Bone marrow (tissue), 2 donors: ENCODE measurements around the gene PGBD2.
"Not testable (repeated sequence)": the region's sequence is repeated elsewhere in the genome, so short reads cannot be mapped to it uniquely, and the experiment has no call there.

Experiments used
- DNase-seq, 2 donors: peaks; one replicate each; lab custom pipeline; 2025; lab: John Stamatoyannopoulos, UW

The PGBD2 gene

DNA sequence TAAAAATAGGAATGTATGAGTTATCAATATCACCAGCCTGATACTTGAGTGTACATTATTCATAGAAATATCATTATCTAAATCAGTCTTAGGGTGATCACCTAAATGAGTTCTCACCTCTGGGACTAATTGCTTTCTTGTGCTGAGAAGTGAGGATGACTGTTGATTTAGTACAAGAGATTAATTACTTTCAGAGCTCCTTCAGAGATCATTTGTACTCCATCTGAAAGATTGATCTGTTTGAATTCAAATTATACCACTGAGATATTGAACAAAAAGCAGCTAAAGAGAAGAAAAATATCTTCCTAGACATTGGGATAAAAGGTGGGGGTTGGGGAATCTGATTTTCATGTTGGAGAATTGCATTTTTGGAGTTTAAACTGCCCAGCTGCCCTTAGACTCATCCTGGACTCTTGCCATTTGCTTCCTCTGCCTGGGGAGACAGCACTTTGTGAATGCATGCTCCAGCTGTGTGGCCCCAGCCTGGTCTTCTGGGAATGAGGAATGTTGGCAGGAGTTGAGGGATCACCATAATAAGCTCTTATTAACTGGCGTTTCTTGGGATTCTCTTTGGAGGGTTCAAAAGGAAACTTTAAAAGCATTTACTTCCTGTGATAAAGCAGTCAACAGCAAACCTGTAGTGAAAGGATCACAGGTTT is 19.7 kb upstream of the PGBD2 start:
- DNase-seq = no peak

DNA sequence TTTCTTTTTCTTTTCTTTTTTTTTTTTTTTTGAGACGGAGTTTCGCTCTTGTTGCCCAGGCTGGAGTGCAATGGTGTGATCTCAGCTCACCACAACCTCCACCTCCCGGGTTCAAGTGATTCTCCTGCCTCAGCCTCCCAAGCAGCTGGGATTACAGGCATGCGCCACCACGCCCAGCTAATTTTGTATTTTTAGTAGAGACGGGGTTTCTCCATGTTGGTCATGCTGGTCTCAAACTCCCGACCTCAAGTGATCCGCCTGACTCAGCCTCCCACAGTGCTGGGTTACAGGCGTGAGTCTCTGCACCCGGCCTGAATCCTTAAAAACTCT is 16.2 kb upstream of the PGBD2 start:
- DNase-seq = not testable (repeated sequence)

DNA sequence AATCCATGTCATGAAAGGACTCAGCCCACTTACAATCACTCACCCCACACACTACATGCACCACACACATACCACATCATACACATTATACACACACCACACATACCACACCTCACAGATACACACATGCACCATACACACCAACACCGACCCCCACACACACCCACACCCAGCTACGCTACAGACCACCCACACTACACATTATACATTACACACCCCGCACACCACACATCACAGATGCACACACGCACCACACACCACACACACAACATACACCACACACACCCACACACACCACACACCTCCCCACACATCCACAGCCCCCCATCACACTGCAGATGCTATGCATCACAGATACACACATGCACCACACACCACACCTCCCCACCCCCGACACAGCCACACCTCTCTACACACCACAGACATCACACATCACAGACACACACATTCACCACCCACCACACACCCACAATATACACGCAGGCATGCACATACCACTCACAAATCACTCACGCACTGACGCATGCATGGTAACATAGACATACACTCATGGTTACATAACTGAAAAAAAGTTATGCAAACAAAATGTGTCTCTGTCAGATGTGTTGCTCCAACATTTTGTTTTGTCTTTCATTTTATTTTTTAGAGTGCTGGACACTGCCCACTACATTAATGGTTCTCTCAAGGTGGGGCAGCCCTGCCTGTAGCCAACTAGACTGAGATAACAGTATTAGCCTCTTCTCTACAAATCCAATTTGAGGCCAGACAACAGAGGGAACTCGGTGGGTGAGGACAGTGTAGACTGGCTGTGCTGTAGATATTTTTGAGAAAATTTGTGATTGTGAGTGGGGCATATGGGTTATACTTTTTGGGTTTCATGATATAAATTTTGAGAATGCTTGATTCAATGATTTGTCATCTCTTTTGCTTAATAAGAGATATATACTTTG is 15.2 kb upstream of the PGBD2 start:
- no peak for DNase-seq

DNA sequence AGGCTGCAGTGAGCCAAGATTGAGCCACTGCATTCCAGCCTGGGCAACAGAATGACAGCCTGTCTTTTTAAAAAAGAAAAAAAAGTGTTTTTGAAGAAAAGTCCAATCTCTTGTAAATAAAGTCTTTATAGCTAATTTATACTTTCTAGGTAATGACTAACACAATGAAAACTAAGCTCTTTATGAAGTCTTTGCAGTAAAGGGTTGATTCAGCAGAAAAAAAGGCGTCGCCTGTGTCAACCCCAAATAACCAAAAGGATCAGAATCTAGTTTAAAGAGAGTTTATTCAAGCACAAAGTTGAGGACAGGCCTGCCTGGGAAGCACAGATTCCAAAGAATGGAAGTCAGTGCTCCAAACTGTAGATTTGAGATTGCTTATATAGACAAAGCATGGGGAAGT is 14.3 kb upstream of the PGBD2 start:
- DNase-seq = no peak

DNA sequence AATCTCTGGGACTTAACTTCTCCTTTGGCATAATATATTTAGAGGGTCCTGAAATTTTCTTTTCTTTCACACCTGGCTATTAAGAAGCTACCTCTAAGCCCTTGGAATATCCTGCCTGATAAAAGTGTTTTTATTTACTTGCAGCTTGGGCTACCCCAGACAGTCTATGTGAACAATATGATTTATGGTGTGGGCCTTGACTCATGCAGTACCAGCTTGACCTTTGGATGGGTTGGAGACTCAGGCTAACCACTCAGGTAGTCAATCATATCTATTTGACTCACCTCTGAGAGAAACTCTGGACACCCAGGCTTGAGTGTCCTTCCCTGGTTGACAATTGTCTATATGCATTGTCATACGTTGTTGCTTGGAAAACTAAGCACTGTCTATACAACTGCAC is 13.4 kb upstream of the PGBD2 start:
- DNase-seq = no peak

DNA sequence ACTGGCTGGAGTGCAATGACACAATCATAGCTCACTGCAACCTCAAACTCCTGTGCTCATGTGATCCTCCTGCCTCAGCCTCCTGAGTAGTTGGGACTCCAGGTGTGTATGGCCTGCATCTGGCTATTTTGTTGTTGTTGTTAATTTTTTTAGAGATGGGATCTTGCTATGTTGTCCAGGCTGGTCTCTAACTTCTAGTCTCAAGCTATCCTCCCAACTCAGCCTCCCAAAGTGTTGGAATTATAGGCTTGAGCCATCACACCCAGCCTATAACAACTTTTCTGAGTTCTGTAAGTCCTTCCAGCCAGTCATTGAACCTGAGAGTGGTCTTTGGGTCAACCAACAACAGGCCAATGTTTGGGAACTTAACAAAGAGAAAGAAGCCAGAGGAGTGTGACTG is 11.2 kb upstream of the PGBD2 start:
- DNase-seq = no peak

DNA sequence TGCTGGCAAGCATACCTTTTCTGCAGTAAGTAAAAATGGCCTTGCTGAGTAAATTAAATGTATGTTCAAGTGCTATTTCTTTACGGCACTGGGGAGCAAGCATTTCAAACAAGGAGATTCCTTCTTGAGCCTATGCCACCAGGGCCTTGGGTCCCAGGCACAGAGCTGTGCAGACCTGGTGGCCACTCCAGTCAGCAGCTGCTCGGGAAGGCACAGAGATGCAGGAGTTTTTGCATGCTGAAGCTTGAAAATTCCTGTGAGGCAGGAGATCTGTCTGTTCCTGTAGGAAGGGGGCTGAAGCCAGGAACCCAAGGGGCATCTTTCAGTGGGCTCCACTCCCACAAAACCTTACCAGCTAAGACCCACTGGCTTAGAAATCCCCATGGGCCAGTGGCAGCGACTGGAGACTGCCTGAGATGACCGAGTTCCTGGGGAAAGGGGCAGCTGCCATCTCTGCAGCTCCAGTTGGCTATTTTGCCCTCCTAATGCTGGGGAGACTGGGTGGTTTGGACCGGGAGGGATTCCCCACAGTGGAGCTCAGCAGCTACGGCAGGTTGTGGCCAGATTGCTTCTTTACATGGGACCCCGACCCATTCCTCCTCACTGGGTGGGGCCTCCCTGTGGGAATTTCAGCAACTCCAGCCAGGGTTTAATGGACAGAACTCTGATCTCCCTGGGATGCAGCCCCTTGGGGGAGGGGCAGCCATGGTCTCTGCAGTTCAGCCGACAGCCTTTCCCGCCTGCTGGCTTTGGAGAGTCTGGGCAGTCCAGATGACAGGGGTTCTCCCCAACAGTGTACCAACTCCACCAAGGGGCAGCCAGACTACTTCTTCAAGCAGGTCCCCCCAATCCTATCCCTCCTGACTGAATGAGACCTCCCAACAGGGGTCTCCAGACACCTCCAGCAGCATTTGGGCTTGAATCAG is 8.4 kb upstream of the PGBD2 start:
- no peak for DNase-seq

DNA sequence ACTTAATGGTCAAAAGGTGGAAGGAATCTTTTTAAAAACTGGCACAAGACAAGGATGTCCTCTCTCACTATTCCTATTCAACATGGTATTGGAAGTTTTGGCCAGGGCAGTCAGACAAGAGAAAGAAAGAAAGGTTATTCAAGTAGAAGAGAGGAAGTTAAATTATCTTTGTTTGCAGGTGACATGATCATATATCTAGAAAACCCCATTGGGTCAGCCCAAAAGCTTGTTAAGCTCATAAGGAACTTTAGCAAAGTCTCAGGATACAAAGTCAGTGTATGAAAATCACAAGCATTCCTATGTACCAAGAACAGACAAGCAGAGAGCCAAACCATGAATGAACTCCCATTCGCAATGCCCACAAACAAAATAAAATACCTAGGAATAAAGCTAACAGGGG is 5.4 kb upstream of the PGBD2 start:
- DNase-seq = no peak

DNA sequence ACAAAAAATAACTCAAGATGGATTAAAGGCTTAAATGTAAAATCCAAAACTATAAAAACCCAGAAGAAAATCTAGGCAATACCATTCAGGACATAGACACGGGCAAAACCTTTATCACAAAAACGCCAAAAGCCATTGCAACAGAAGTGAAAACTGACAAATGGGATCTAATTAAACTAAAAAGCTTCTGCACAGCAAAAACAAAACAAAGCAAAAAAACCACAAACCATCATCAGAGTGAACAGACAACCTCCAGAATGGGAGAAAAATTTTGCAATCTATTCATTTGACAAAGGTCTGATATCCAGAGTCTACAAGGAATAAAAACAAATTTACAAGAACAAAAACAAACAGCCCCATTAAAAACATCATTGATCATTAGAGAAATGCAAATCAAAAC is 4.5 kb upstream of the PGBD2 start:
- DNase-seq = no peak

DNA sequence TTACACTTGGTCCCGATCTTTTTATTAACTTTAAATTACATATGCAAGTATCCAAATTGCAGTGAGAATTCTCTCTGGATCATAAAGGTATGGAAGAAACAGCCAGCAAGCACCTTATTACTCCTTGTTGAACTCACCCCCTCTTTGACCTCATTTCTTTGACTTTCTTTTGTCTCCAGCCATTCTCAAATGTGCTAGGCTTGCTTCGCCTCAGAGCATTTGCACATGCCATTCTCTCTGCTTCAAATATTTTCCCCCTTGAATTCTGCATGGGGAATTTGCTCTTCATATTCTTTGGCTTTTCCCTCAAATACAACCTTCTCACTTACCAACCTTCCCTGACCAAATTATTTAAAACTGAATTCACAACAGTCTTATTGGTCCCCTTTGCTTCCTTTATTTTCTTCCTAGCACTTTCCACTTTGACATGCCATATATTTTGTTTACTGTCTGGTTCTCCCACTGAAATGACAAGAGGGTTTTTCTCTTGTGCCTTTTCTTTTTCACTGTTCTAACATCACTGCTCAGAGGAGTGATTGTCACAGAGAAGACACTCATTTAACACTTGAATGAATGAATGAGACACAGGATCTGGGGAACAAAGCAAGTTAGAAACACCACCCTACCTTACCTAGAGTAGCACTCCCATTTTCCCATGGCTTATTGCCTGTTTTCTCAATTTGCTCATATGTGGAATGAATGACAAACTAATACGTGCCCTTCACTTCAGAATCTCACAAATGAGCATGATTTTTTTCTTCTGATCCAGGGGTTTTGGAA is 1.4 kb upstream of the PGBD2 start:
- no peak for DNase-seq

DNA sequence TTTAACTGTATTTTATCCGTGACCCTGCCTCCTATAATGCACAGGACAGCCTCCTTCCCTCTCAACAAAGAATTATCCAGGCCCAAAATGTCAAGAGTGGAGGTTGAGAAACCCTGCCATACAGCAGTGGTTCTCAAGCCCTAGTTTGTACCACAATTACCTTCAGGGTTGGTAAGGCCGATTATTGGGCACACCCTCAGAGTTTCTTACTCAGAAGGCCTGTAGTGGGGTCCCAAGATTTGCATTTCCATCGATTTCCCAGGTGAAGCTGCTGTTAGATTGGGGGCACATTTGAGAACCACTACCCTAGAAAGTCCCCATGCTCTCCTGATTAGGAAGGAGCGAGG is 400 bp upstream of the PGBD2 start:
- no peak for DNase-seq

DNA sequence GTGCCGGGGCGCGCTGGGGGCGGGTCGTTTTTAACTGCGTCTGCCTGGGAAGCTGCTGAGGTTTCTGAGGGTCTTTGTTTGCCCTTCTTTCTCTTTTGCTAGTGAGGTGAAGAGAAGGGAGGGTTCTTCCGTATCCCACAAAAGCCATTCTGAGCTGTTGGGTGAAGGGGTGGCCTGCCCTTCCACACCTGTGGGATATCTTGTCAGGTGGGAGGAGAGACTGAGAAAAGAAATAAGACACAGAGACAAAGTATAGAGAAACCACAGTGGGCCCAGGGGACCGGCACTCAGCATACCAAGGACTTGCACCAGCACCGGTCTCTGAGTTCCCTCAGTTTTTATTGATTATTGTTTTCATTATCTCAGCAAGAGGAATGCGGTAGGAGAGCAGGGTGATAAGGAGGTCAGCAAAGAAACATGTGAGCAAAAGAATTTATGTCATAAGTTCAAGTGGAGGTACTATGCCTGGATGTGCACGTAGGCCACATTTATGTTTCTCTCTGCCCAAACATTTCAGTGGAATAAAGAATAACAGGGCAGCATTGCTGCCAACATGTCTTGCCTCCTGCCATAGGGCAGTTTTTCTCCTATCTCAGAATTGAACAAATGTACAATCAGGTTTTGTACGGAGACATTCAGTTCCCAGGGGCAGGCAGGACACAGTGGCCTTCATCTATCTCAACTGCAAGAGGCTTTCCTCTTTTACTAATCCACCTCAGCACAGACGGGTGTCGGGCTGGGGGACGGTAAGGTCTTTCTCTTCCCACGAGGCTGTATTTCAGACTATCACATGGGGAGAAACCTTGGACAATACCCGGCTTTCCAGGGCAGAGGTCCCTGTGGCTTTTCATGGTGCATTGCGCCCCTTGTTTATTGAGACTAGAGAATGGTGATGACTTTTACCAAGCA is 972 bp downstream of the PGBD2 start:
- no peak for DNase-seq

DNA sequence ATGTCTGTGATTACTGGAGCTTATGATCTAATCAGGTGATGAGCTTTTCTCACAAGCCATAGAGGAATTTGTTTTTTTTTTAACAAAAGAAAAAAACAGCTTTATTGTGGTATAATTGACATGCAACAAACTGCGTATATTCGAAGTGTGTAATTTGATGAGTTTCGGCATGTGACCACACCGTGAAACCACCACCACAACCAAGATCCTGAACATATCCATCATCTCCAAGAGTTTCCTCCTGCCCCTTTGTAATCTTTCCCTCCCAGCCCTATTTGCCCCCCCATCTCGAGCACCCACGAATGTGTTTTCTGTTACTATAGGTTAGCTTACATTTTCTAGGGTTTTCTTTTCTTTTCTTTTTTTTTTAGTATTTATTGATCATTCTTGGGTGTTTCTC is 4.7 kb downstream of the PGBD2 start:
- no peak for DNase-seq

DNA sequence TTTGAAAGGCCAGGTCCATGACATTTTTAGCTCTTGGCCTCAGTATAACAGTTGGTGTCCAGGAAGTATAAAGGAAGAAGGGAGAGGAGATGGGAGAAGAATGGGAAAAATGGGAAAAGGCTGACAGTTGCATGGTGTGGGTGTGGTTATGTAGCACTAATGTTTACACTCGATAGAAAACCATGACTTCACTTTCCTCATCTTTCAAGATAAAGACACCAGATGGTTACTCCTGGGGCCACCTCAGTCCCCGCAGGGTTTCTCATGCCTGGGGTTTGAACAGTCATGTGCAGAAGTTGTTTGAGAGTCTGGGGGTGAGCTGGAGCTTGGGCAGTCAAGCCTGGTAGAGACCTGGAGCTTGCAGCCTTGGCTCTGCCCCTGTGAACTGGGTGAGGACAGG is 7.9 kb downstream of the PGBD2 start:
- DNase-seq = no peak

DNA sequence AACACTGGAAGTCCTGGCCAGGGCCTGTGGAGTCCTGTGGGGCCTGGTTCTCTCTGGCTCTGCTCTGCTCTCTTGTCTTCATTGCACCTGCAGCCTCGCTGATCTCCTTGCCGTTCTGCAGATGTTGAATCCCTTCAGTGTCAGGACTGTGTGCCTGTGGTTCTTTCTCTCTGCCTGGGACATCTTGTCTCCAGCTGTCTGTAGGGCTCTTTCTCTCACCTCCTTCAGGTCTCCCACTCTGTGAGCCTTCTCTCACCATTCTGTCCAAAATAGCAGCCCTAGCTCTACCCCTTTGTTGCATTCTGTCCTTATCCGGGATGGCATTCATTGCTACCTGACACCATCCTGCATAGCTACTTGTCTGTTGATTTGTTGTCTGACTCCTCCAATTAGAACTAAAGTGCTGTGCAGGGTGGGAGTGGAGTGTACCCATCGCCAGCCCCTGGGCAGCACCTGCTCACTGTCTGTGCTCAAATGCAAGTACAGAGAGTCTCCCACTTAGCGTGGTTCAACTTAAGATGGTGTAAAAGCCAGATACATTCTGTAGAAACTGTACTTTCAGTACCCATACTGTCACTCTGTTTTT is 8.9 kb downstream of the PGBD2 start:
- DNase-seq = no peak

DNA sequence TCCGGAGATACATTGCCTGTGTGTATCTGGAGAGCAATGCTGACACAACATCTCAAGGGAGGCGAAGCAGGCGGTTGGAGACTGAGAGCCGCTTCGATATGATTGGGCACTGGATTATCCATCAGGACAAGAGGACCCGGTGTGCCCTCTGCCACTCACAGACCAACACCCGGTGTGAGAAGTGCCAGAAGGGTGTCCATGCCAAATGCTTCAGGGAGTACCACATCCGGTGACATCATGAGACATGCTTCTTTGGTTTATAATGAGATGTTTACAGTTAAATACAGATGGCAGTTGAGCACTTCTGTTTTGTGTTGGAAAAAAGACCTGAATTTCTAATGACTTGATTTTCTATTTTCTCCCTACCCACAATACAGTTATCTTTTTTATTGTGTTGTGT is 12.1 kb downstream of the PGBD2 start:
- DNase-seq = no peak

DNA sequence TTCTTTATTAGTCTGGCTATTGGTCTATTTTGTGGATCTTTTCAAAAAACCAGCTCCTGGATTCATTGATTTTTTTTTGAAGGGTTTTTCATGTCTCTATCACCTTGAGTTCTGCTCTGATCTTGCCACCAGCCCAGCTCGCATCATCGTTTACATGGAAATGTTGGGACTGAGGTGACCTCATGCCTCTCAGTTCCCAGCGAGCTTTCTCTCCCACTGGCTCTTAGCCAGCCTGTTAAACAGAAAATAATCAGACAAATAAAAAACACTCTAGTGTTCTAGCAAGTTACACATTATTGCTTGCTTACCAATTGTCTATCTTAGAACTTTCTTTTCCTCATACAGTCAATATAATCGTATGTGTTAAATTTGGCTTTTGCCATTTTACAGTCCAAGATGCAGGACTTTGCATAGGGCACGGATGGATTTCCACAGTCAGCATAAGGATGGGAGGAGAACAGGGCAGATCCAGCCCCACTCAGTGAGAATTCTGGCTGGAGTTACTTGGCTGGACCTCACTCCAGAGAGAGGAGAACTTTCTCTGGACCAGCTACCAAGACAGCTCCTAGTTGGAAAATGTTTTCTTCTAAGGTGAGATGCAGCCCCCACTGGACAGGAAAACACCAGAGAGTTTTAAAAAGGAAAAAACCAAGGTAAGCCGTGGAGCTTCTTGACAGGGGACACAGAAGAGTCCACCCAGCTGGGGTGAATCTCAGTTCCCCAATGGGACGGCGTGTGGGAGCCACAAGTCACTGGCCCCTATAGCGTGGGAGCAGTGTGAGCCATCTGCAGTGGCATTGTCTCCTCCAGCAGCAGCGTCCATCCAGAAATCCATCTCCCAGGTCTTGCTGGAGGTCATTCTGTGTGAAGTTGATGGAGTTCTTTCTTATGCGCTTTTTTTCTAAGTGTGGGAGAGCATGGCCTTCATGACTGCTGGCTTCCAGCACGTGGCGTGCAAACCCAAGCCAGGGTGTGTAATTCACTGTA is 17.6 kb downstream of the PGBD2 start:
- no peak for DNase-seq

DNA sequence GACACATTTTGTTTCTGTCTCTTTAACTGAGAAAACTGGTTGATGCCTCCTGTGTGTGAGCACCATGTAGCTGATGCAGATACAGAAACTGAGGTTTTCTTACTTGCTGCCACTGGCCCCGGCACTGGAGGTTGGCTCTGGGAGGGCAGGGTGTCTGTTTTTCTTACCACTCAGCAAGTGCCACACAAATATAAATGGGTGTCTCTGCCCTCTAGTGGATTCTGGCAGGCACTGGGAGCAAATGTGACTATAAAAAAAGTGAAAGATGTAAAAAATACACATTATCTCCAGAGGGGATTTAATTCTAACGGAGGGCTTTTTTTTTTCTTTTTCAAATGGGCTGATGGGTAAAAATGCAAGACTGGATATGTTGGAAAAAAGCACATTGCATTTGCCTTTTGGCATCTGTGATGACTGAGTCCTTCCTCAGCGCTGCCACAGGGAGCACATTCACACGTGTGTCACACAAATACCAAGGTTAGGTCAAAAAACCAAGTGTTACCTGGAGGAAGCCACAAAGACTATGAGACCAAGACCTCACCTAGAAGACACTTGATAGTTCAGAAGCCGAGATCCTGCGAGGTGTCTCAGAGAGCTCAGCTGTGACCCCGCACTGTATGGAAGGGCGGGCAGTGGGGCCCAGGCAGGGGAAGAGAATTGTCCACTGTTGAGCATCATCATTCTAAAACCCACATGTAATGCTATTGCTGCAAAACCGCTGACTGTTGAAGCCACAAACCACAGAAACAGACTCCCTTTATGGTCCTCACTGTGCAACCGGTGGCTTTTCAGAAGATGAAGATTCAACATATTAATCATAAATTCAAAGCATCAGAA is 18.9 kb downstream of the PGBD2 start:
- DNase-seq = peak; percentile 8 to 51
